Stimulated activated CD4-positive, alpha-beta T cell treated with anti-CD3 and anti-CD28 coated beads, Interleukin-2, amount 100 ng/mL, for 24 hours (primary cell): ENCODE measurements around the gene KISS1.

Experiments
- DNase-seq, 2 donors: peaks; one replicate each; pipeline ENCODE4 v3.0.0-alpha.2; 2020

Gene KISS1

GRCh38 chr1:204216880-204217647 is 20.8 kb upstream of the KISS1 start:
- DNase-seq: no peak

GRCh38 chr1:204216236-204216635 is 19.9 kb upstream of the KISS1 start:
- DNase-seq: no peak

GRCh38 chr1:204213668-204214662 is 17.7 kb upstream of the KISS1 start, which contains the start of gene GOLT1A:
GOLT1A (minus strand) TSS chr1:204213988; CDS start chr1:204213906, 82 bp downstream.
- DNase-seq: peak; percentile 40 to 62

GRCh38 chr1:204212715-204213114 is 16.4 kb upstream of the KISS1 start:
- DNase-seq: no peak

GRCh38 chr1:204211046-204211445 is 14.8 kb upstream of the KISS1 start:
- no peak for DNase-seq

DNA sequence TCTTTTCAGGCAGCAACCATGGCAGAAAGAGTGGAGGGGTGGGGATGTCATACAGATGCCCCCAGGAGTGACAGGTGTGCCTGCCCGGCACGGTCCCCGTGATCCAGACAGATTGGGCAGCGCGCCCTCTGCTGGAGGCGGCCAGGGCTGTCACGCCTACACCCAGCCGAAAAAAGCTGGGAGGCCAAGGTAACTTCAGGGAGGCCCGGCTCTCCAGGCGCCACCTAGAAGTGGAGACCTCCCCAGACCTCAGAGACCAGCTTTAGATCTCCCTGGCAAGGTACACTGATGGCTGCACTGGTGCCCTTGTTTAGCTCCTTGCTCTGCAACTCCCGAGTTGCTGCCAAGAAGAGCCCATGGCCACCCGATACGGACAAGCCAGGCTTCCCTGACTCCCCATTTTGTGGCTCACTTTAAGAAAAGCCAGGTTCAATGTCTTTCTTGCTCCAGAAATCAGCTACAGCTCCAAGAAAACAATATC is 10.9 kb upstream of the KISS1 start:
- DNase-seq: peak; percentile 83 to 86

DNA sequence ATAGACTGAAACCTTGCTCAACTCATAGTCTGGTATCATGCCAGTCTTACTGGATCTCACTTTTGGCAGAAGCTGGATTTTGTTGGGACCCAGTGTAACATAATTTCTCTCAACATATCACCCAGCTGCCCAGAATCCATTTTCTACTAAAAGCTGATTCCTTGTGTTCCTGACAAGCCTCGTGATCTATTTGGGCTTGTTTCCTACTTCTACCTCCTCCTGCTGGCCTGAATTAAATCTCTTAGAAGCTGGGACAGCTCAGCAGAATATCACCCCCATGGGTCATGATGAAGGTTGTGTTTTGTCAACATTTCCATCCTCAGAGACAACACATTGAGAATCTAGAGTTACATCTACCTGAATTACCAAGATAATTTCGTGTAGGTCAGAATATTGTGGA is 9.8 kb upstream of the KISS1 start:
- no peak for DNase-seq

GRCh38 chr1:204205486-204205885 is 9.2 kb upstream of the KISS1 start:
- DNase-seq: no peak

GRCh38 chr1:204204944-204205343 is 8.7 kb upstream of the KISS1 start:
- no peak for DNase-seq

- no peak for DNase-seq
These were observed 7.0 kb upstream of the KISS1 start for GRCh38 chr1:204203206-204203767.

DNA sequence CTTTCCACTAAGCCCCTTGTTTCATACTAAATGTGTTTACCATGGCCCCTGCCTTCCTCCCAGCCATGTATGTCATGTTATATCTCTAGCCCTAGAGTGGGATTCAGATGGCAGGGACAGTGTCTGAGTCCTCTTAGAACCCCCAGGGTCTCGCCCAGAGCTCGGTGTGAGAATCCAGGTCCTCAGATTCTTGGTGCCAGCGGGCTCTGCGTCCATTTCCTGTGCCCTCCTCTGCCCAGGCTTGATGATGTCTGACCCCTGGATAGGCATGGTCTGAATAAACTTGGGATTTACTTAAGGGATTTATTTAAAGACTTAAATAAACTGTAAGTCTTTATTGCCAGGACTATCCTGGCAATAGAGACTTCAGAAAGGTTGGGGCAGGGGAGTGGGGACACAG is 6.2 kb upstream of the KISS1 start:
- DNase-seq: no peak

- no peak for DNase-seq
These were observed 5.2 kb upstream of the KISS1 start for GRCh38 chr1:204201348-204202040.

DNA sequence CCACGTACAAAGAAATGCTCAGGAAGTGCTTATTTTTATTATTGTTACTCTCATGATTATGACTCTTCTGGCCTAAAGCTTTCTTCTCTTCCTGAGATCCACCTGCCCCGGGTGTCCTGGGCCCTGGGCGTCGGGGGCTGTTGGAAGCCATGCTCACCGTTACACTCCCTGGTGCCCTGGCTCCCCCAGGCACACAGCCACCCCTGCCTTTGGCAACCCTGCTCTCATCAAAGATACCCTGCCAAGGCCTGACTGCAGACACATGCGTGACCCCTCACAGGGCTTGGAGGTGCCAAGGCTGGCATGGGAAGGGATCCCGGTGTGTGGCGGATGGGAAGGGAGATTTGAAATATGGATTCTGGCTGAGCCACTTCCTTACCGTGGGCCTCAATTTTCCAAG is 3.3 kb upstream of the KISS1 start:
- DNase-seq: no peak

DNA sequence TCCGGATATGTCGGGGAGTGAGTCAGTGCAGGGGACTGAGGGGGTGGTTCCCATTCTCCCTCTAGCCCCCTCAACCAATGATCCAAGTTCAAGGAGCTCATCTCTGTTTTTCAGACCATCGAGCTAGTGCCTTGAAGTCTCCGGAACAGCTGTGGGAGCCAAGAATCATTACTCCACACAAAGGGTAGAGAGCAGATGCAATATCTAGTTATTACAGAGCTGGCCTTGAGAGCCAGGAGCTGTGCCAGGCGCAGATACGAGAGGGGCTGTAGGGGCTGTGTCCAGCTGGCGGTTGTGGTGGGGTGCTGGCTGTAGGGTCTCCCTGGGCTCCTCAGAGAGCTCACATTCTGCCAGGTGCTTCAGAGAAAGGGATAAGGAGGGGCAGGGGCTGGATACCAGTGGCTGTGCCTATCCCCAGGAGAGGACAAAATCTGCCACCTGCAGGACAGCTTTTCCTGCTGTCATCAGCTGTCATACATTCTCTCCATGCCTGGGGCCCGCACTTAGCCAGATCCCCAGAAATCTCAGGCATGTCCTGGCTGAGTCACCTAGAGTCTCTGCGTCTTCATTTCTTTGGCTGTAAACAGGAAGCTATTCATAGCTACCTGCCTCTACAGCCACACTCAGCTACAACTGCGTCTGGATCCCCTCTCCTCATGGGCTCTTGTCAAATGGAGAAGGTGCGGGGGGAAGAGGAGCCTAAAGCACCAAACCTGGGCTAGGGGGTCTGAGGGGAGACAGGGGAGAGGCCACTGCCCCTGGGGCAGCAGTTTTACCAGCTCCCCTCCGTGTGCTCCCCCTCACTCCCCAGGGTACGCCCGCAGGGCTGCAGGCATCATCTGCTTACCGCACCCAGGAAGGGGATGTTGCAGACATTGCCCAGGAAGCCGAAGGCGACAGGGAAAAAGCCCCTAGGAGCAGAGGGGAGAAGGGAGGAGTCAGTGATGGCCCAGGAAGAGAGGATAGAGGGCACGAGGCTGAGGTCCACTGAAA is 2.4 kb upstream of the KISS1 start:
- DNase-seq: no peak

- no peak for DNase-seq
These were observed 777 bp upstream of the KISS1 start for GRCh38 chr1:204197068-204197467.

DNA sequence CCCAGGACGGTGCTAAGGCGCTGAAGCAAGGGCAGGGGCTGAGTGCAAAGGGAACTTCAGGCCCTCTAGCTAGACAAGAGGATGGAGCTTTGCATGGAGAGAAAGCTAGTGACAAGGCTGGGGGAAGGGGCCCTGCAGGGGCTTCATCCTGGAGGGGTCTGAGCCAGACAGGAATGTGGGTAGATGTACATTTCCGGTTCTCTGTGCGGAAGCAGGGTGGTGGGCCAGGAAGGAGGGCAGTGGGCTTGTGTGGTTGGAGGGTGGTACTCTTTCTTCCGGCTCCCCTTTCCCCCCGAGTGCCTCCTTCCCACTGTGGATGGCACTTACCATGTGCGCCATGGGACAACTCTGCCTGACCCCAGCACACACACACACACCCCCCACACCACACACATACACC is 1.5 kb downstream of the KISS1 start:
- DNase-seq: no peak

- DNase-seq: no peak
These were observed 2.2 kb downstream of the KISS1 start for GRCh38 chr1:204194080-204194479.

DNA sequence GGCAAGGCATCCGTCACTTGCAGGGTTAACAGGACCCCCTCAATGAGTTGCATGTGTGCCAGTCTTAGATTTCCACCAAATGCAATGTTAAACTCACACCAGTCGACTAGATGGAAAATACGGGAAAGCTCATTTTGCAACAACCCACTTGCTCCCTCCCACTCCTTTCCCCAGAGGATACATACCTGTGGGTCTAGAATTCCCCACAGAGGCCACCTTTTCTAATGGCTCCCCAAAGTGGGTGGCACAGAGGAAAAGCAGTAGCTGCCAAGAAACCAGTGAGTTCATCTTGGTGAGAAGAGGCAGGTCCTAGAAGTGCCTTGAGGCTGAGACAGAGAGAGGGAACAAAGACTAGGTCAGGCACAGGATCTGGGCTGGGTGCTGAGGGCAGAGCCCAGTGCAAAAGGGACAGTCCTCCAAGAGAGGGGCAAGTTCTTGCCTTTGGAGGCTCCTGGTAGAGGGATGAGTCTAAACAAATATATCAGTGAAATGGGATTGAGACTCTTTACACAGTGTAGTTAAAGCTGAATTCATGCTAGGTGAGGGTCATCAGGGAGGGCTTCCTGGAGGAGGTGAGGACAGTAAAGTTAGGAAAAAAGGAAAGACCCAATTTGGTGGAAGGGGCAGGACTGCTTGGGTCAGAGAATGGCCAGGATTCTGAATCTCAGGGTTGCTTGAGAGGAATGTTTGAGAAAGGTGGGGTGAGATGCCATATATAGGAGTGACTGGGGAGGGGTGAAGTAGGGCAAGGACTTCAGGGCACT is 3.5 kb downstream of the KISS1 start:
- DNase-seq: no peak

GRCh38 chr1:204192046-204192445 is 4.2 kb downstream of the KISS1 start:
- DNase-seq: no peak

- DNase-seq: no peak
These were observed 4.8 kb downstream of the KISS1 start for GRCh38 chr1:204191456-204191855.
